ENCODE data around the gene C9orf72. TPM values are rescaled to one million over a fixed set of nuclear protein-coding genes. Genes with fewer than 3 reads are reported as not detected.

Gene C9orf72
- total and polyA plus RNA-seq, 9 donors, result 13.4 to 100 (median 23.8) TPM

- Histone ChIP-seq H3K36me3 (no peaks in the 10 kb centered on the region), H3K27ac (no peak overlapping the region), H3K27me3 (no peaks in the 10 kb centered on the region), H3K9me3 (no peaks in the 10 kb centered on the region), H3K4me1 (ENCODE audit: insufficient read depth) (no peaks in the 10 kb centered on the region), H3K4me3 (no peak overlapping the region)
- DNase-seq, result no peak
- TF ChIP-seq EP300 (IDR thresholded peaks at IDR 0.05) (no peak), POLR2A (IDR thresholded peaks at IDR 0.05) (no peak), CTCF (IDR thresholded peaks at IDR 0.05) (no peak)
- intact Hi-C loops (cut with DNase I), result no loop called here
Measured at GRCh38 chr9:27560457-27560856, 12.8 kb downstream of the C9orf72 start.

GRCh38 chr9:27558307-27558706, 15.0 kb downstream of the C9orf72 start:
- intact Hi-C loops (cut with DNase I), result no loop called here
- Histone ChIP-seq H3K27me3 (no peaks in the 10 kb centered on the region), H3K9me3 (no peaks in the 10 kb centered on the region), H3K27ac (no peak overlapping the region), H3K4me1 (ENCODE audit: insufficient read depth) (no peaks in the 10 kb centered on the region), H3K36me3 (no peaks in the 10 kb centered on the region), H3K4me3 (no peak overlapping the region)
- DNase-seq, result no peak
- TF ChIP-seq POLR2A (IDR thresholded peaks at IDR 0.05), result no peak
- no peak for TF ChIP-seq CTCF (IDR thresholded peaks at IDR 0.05)
- TF ChIP-seq EP300 (IDR thresholded peaks at IDR 0.05), result no peak

GRCh38 chr9:27556470-27556869, 16.8 kb downstream of the C9orf72 start:
- WGBS, 3 donors, result 88 to 93% (median 92%) methylated on average over 8 of the region's 8 CpGs
- no peak overlapping the region for H3K4me3 ChIP-seq
- H3K9me3 ChIP-seq, result no peaks in the 10 kb centered on the region
- no peaks in the 10 kb centered on the region for H3K4me1 ChIP-seq (ENCODE audit: insufficient read depth)
- H3K27me3 ChIP-seq, result no peaks in the 10 kb centered on the region
- DNase-seq, result no peak
- TF ChIP-seq CTCF (IDR thresholded peaks at IDR 0.05), result no peak
- no peak for TF ChIP-seq POLR2A (IDR thresholded peaks at IDR 0.05)
- TF ChIP-seq EP300 (IDR thresholded peaks at IDR 0.05), result no peak
- no peaks in the 10 kb centered on the region for H3K36me3 ChIP-seq
- no peak overlapping the region for H3K27ac ChIP-seq
- intact Hi-C loops (cut with DNase I), result no loop called here

GRCh38 chr9:27554712-27555111, 18.6 kb downstream of the C9orf72 start:
- H3K27ac ChIP-seq, result no peak overlapping the region
- H3K4me1 ChIP-seq (ENCODE audit: insufficient read depth), result no peaks in the 10 kb centered on the region
- no peaks in the 10 kb centered on the region for H3K9me3 ChIP-seq
- no peaks in the 10 kb centered on the region for H3K27me3 ChIP-seq
- no peak for DNase-seq
- 84 to 96% (median 93%) methylated on average over 1 of the region's 1 CpG for WGBS, 3 donors
- intact Hi-C loops (cut with DNase I), result no loop called here
- no peaks in the 10 kb centered on the region for H3K36me3 ChIP-seq
- H3K4me3 ChIP-seq, result no peak overlapping the region
- TF ChIP-seq POLR2A (IDR thresholded peaks at IDR 0.05) (no peak), CTCF (IDR thresholded peaks at IDR 0.05) (no peak), EP300 (IDR thresholded peaks at IDR 0.05) (no peak)
